ENCODE data around the gene ZC2HC1B. TPM values are rescaled to one million over a fixed set of nuclear protein-coding genes. Genes with fewer than 3 reads are reported as not detected.

Gene ZC2HC1B
- total RNA-seq, 1 experiment from 2014 or later, result not detected

- Mint-ChIP-seq H3K36me3 (ENCODE audit: insufficient read depth in 1 of 3, low read depth in 3 of 3) (peaks cover 0 to 4% (median 0%) of the 10 kb centered on the region in 3 experiments; a peak in 4 of 7 replicates), H3K27ac (no peak overlapping the region), H3K4me1 (peaks cover 11 to 18% of the 10 kb centered on the region in 2 experiments), H3K9me3 (peaks cover 9 to 10% of the 10 kb centered on the region in 2 experiments; a peak in 4 of 5 replicates), H3K27me3 (ENCODE audit: low read depth) (no peaks in the 10 kb centered on the region; the same call in none of the 2 replicates), H3K4me3 (no peak overlapping the region)
- H3K4ac ChIP-seq (ENCODE audit: low read depth, low read length), result no peak overlapping the region
- H3K27ac ChIP-seq (ENCODE audit: insufficient read length, low read depth, low read length), result no peak overlapping the region
- no peak for TF ChIP-seq CTCF (conservative IDR thresholded peaks at IDR 0.05)
- H3K14ac ChIP-seq (ENCODE audit: insufficient read depth, low read length), result no peak overlapping the region
- H4K20me1 ChIP-seq (ENCODE audit: control insufficient read depth, insufficient read depth, insufficient read length), result no peaks in the 10 kb centered on the region
- H2AFZ ChIP-seq (ENCODE audit: low read length), result no peak overlapping the region
- no peaks in the 10 kb centered on the region for H3K79me1 ChIP-seq (ENCODE audit: insufficient read depth, low read depth, low read length, poor library complexity, severe bottlenecking)
- no peak overlapping the region for H4K5ac ChIP-seq (ENCODE audit: insufficient read length, low read depth, low read length)
- no peak overlapping the region for H3K9ac ChIP-seq (ENCODE audit: extremely low read depth, insufficient read length, low read length)
- no CpG with 5 or more reads among the region's 1 CpG for WGBS (ENCODE audit: extremely low coverage, insufficient read length, low lambda C conversion rate)
- H3K4me1 ChIP-seq (ENCODE audit: insufficient read depth, low read length), result no peaks in the 10 kb centered on the region
- H3K79me2 ChIP-seq (ENCODE audit: insufficient read depth, low read length), result no peaks in the 10 kb centered on the region
- no peak overlapping the region for H3K18ac ChIP-seq (ENCODE audit: insufficient read length, low read depth, low read length)
- H3K56ac ChIP-seq (ENCODE audit: insufficient read length, low read depth, low read length), result no peak overlapping the region
- no peak overlapping the region for H3T11ph ChIP-seq (ENCODE audit: low read length)
- H3K23ac ChIP-seq (ENCODE audit: insufficient read length, low read depth, low read length), result no peak overlapping the region
- no peak overlapping the region for H2AK5ac ChIP-seq (ENCODE audit: insufficient read length, low read length)
- no peak overlapping the region for H2BK20ac ChIP-seq (ENCODE audit: low read depth, low read length, poor library complexity, severe bottlenecking)
- no peak overlapping the region for H4K91ac ChIP-seq (ENCODE audit: insufficient read length, low read depth, low read length)
- H3K9me3 ChIP-seq (ENCODE audit: control insufficient read depth, low read depth, low read length), result no peaks in the 10 kb centered on the region
- H2BK120ac ChIP-seq (ENCODE audit: low read depth, low read length, poor library complexity, severe bottlenecking), result no peak overlapping the region
- no peaks in the 10 kb centered on the region for H3K27me3 ChIP-seq (ENCODE audit: insufficient read depth, low read length)
- H3K4me2 ChIP-seq (ENCODE audit: insufficient read depth, insufficient read length, low read length), result no peak overlapping the region
- H2BK15ac ChIP-seq (ENCODE audit: low read depth, low read length), result no peak overlapping the region
- no peak overlapping the region for H4K8ac ChIP-seq (replicated peaks; ENCODE audit: insufficient read length, low read depth, low read length)
- no peak overlapping the region for H2BK5ac ChIP-seq (ENCODE audit: insufficient read length, low read length)
- H2BK12ac ChIP-seq (ENCODE audit: insufficient read length, low read depth, low read length), result no peak overlapping the region
- no peaks in the 10 kb centered on the region for H3K23me2 ChIP-seq (ENCODE audit: insufficient read length, low read depth, low read length, poor library complexity, severe bottlenecking)
- DNase-seq, result no peak
Measured at GRCh38 chr6:143911028-143911427, 46.8 kb downstream of the ZC2HC1B start.
